Endothelial cell of umbilical vein (primary cell): ENCODE results near the gene SSBP3. TPM values are rescaled to one million over a fixed set of nuclear protein-coding genes. Genes with fewer than 3 reads are reported as not detected.

ENCODE experiments used
- BruUV-seq: library from RNA; stranded (reverse); fragments of 400-500 nt; replicated peaks from 2 replicates; lab custom pipeline; 2021; lab: Mats Ljungman, UMichigan
- CTCF ChIA-PET: fragments of 300-600, 350-600 bp; sonication (Branson Sonifier 250); formaldehyde crosslinking; loops from one replicate; lab custom pipeline; 2021; ENCODE audit warnings: antibody characterized with exemption, inconsistent platforms; lab: Charles Lee
- POLR2A ChIA-PET: fragments of 300-600, 350-600 bp; sonication (Branson Sonifier 250); formaldehyde crosslinking; loops from one replicate; lab custom pipeline; 2021; ENCODE audit warnings: antibody characterized with exemption, inconsistent platforms; lab: Charles Lee
- DNase-seq: peaks from one replicate; pipeline ENCODE4 v3.0.0-alpha.2; 2011; ENCODE audit warnings: low read depth, low spot score
- FAIRE-seq: peaks from 2 replicates; lab custom pipeline; 2011; peaks lifted over from hg19 to GRCh38; lab: Jason Lieb, UNC
- H2AFZ ChIP-seq: 2 replicates; pipeline ENCODE4 v1.6.0; 2012; ENCODE audit warnings: low read depth, low read length, control low read depth, inconsistent platforms
- H3K27ac ChIP-seq: 2 replicates; pipeline ENCODE4 v1.5.1; 2011; ENCODE audit warnings: low read depth, mild to moderate bottlenecking, control low read depth, low read length, moderate library complexity; ENCODE audit not compliant: insufficient read depth
- H3K27me3 ChIP-seq, 2 experiments: 2 replicates each; pipeline versions ENCODE4 v1.6.0 to v1.6.1; 2011; ENCODE audit warnings: low read length in 2 of 2, mixed read lengths in 1 of 2; ENCODE audit not compliant: control insufficient read depth in 2 of 2, insufficient read depth in 2 of 2
- H3K36me3 ChIP-seq, 2 experiments: 2 replicates in 1 of 2; 3 replicates in 1 of 2; pipeline ENCODE4 v1.5.1; 2011; ENCODE audit warnings: low read length in 2 of 2, mild to moderate bottlenecking in 1 of 2, moderate library complexity in 1 of 2; ENCODE audit not compliant: control insufficient read depth in 2 of 2, insufficient read depth in 2 of 2; ENCODE audit errors: extremely low read depth in 1 of 2
- H3K4me1 ChIP-seq: 3 replicates; pipeline ENCODE4 v1.5.1; 2011; ENCODE audit warnings: mild to moderate bottlenecking, low read length; ENCODE audit not compliant: control insufficient read depth, insufficient read depth; ENCODE audit errors: extremely low read depth
- H3K4me2 ChIP-seq: 2 replicates; pipeline ENCODE4 v1.6.1; 2011; ENCODE audit warnings: low read length, control low read depth, mixed read lengths; ENCODE audit not compliant: insufficient read depth
- H3K4me3 ChIP-seq, 3 experiments: fragments of 200-600 bp in 1 of 3; sonication (generic), shearing (Covaris generic) in 1 of 3; replicated peaks in 1 of 3; 2 replicates each; pipeline ENCODE4 v1.5.1; 2011 to 2016; ENCODE audit warnings: control low read depth in 3 of 3, low read length in 3 of 3, mild to moderate bottlenecking in 2 of 3, inconsistent platforms in 1 of 3, low read depth in 1 of 3, moderate library complexity in 1 of 3; ENCODE audit not compliant: insufficient read depth in 1 of 3
- H3K79me2 ChIP-seq: 2 replicates; pipeline ENCODE4 v1.6.0; 2012; ENCODE audit warnings: low read length, inconsistent platforms; ENCODE audit not compliant: control insufficient read depth, insufficient read depth
- H3K9ac ChIP-seq: replicated peaks from 2 replicates; pipeline ENCODE3; 2011; ENCODE audit warnings: low read length, control low read depth; ENCODE audit not compliant: insufficient read depth; ENCODE audit errors: extremely low read depth
- H3K9me1 ChIP-seq: replicated peaks from 3 replicates; pipeline ENCODE4 v1.6.0; 2011; ENCODE audit warnings: mild to moderate bottlenecking, low read length; ENCODE audit not compliant: control insufficient read depth, insufficient read depth; ENCODE audit errors: extremely low read depth
- H3K9me3 ChIP-seq: replicated peaks from 2 replicates; pipeline ENCODE4 v1.5.1; 2012; ENCODE audit warnings: low read length, inconsistent platforms; ENCODE audit not compliant: control insufficient read depth, insufficient read depth
- H4K20me1 ChIP-seq: replicated peaks from 2 replicates; pipeline ENCODE3; 2011; ENCODE audit warnings: mild to moderate bottlenecking, low read length; ENCODE audit not compliant: control insufficient read depth, insufficient read depth; ENCODE audit errors: extremely low read depth
- CTCF ChIP-seq, 2 donors: IDR thresholded peaks; 1 replicate in 1 of 2; 2 replicates in 1 of 2; pipeline ENCODE4 v1.5.1; 2011; ENCODE audit warnings: low read length in 2 of 2, mild to moderate bottlenecking in 2 of 2, moderate library complexity in 2 of 2, control low read depth in 1 of 2, inconsistent platforms in 1 of 2, low read depth in 1 of 2; ENCODE audit not compliant: insufficient read depth in 1 of 2; ENCODE audit errors: extremely low read depth in 1 of 2
- EZH2 ChIP-seq: IDR thresholded peaks from 2 replicates; pipeline ENCODE4 v1.6.1; 2012; ENCODE audit warnings: borderline replicate concordance, low read depth, mild to moderate bottlenecking, moderate library complexity, low read length, inconsistent platforms; ENCODE audit not compliant: severe bottlenecking
- FOS ChIP-seq: IDR thresholded peaks from 2 replicates; pipeline ENCODE4 v1.6.1; 2011; ENCODE audit warnings: mild to moderate bottlenecking, low read length, moderate library complexity, borderline replicate concordance; ENCODE audit not compliant: insufficient read depth
- GATA2 ChIP-seq: IDR thresholded peaks from 2 replicates; pipeline ENCODE4 v1.7.0; 2011; ENCODE audit warnings: low read depth, mild to moderate bottlenecking, moderate library complexity, mixed read lengths, low read length; ENCODE audit not compliant: insufficient read length, insufficient read depth
- JUN ChIP-seq: IDR thresholded peaks from 2 replicates; pipeline ENCODE4 v1.6.1; 2011; ENCODE audit warnings: borderline replicate concordance, low read depth; ENCODE audit not compliant: insufficient read length, insufficient read depth
- MAX ChIP-seq: IDR thresholded peaks from 2 replicates; pipeline ENCODE4 v1.6.1; 2011; ENCODE audit not compliant: insufficient read depth, insufficient read length
- MYC ChIP-seq: IDR thresholded peaks from one replicate; pipeline ENCODE4 v1.6.1; 2011; ENCODE audit warnings: mild to moderate bottlenecking, low read depth, low read length
- POLR2AphosphoS5 ChIP-seq: IDR thresholded peaks from 2 replicates; pipeline ENCODE4 v1.6.1; 2012; ENCODE audit warnings: low read depth, mild to moderate bottlenecking, control low read depth, low read length, moderate library complexity; ENCODE audit not compliant: insufficient read depth
- dilution Hi-C: fragments of 300-500 bp; cut with MboI; formaldehyde crosslinking; loops from one replicate; pipeline ENCODE4 v1.15.0; 2019; ENCODE audit warnings: low sequenced_read_pairs; ENCODE audit not compliant: extremely low pct_ligation_motif_present
- intact Hi-C: fragments of 100-400 bp; cut with micrococcal nuclease; formaldehyde crosslinking; loops from one replicate; pipeline ENCODE4 v1.10.0; 2022
- polyA plus RNA-seq, 4 experiments: library from polyadenylated mRNA; depleted of rRNA in 3 of 4; stranded (reverse) in 3 of 4; unstranded in 1 of 4; fragments of >200 nt; gene quantifications; 2 replicates each; pipeline versions ENCODE4 v1.2.1 to v1.2.3, GENCODE V29; 2011 to 2012; ENCODE audit warnings: missing spikeins in 1 of 4
- total RNA-seq: library from RNA; stranded (reverse); gene quantifications from 2 replicates; pipeline ENCODE4 v1.2.3, GENCODE V29; 2021

SSBP3 gene
- total and polyA plus RNA-seq, 2 donors (not counting 3 experiments of a cell fraction or from before 2014, with no cell fraction given), result 44.9 to 59.4 TPM

- H2AFZ ChIP-seq, result no peak overlapping the region
- H3K9ac ChIP-seq, result no peak overlapping the region
- no peak overlapping the region for H3K27ac ChIP-seq
- no peaks in the 10 kb centered on the region for H3K9me3 ChIP-seq
- no peak for TF ChIP-seq GATA2
- no peak for TF ChIP-seq JUN
- TF ChIP-seq EZH2, result no peak
- TF ChIP-seq MYC, result no peak
- no peak for TF ChIP-seq MAX
- TF ChIP-seq FOS, result no peak
- TF ChIP-seq CTCF (IDR thresholded peaks at IDR 0.05; ENCODE audit: extremely low read depth in 1 of 2, insufficient read depth in 1 of 2, low read depth in 1 of 2, low read length in 2 of 2), result no peak
- TF ChIP-seq POLR2AphosphoS5, result no peak
- H3K79me2 ChIP-seq, result no peaks in the 10 kb centered on the region
- no peaks in the 10 kb centered on the region for H3K9me1 ChIP-seq
- POLR2A ChIA-PET, result no interaction called here
- dilution Hi-C loops (no loop called here), intact Hi-C loops (no loop called here)
- no peaks in the 10 kb centered on the region for H3K4me1 ChIP-seq
- CTCF ChIA-PET, result interaction anchor here (1.3 to 2.1 kb wide), 3 partner anchors 9 to 261 kb away, joined by 3 to 8 read pairs (median 5); no protein-coding TSS in a partner anchor
- no peaks in the 10 kb centered on the region for H3K27me3 ChIP-seq
- no peak for FAIRE-seq
- no TSS peak for BruUV-seq
- no peak overlapping the region for H3K4me2 ChIP-seq
- H4K20me1 ChIP-seq, result no peaks in the 10 kb centered on the region
- DNase-seq, result no peak
- no peak overlapping the region for H3K4me3 ChIP-seq
- H3K36me3 ChIP-seq, result peaks cover 3 to 8% of the 10 kb centered on the region in 2 experiments
Measured at GRCh38 chr1:54228638-54229079, 177.5 kb downstream of the SSBP3 start.
